Heart left ventricle (tissue), 16 donors: ENCODE data around the gene OR2A5. TPM values are rescaled to one million over a fixed set of nuclear protein-coding genes. Genes with fewer than 3 reads are reported as not detected.

Experiments
- ATAC-seq, 4 donors: fragments of 200-7000 bp; cut with Tn5 transposase; one replicate each; pipeline ENCODE4 v1.9.1; 2020 to 2022; ENCODE audit warnings: moderate library complexity in 4 of 4, mild to moderate bottlenecking in 3 of 4, moderate number of reproducible peaks in 1 of 4
- DNase-seq, 5 donors: peaks; one replicate each; pipeline ENCODE4 v3.0.0-alpha.2; 2020
- H3K27ac ChIP-seq, 12 donors: fragments of 200-600 bp; sonication (generic) in 4 of 12; one replicate each; pipeline versions ENCODE4 v1.5.0 to v1.8.0; 2016 to 2022; ENCODE audit warnings: mild to moderate bottlenecking in 2 of 12
- H3K27me3 ChIP-seq, 9 donors: fragments of 200-600 bp; sonication (generic) in 2 of 9; one replicate each; pipeline versions ENCODE4 v1.5.1 to v1.8.0; 2016 to 2022; ENCODE audit warnings: mild to moderate bottlenecking in 3 of 9
- H3K36me3 ChIP-seq, 9 donors: fragments of 200-600 bp; sonication (generic) in 2 of 9; one replicate each; pipeline versions ENCODE4 v1.5.0 to v1.8.0; 2018 to 2022; ENCODE audit warnings: mild to moderate bottlenecking in 2 of 9
- H3K4me1 ChIP-seq, 12 donors: fragments of 200-600 bp; sonication (generic) in 4 of 12; one replicate each; pipeline versions ENCODE4 v1.5.0 to v1.8.0; 2016 to 2022; ENCODE audit warnings: mild to moderate bottlenecking in 3 of 12
- H3K4me3 ChIP-seq, 12 donors: fragments of 200-600 bp; sonication (generic) in 4 of 12; one replicate each; pipeline versions ENCODE4 v1.5.0 to v1.8.0; 2017 to 2022; ENCODE audit warnings: mild to moderate bottlenecking in 9 of 12, moderate library complexity in 4 of 12
- H3K9me3 ChIP-seq, 12 donors: fragments of 200-600 bp; sonication (generic) in 4 of 12; one replicate each; pipeline versions ENCODE4 v1.5.0 to v1.8.0; 2016 to 2022; ENCODE audit warnings: mild to moderate bottlenecking in 1 of 12
- CTCF ChIP-seq, 12 donors: fragments of 200-600 bp; sonication (generic) in 4 of 12; IDR thresholded peaks; one replicate each; pipeline versions ENCODE4 v1.5.0 to v1.8.0; 2018 to 2022; ENCODE audit warnings: antibody characterized with exemption in 12 of 12, mild to moderate bottlenecking in 5 of 12
- POLR2A ChIP-seq, 2 donors: fragments of 450-650 bp; IDR thresholded peaks; one replicate each; pipeline ENCODE4 v1.6.1; 2017; ENCODE audit warnings: antibody characterized with exemption in 2 of 2, mild to moderate bottlenecking in 2 of 2, moderate library complexity in 2 of 2
- WGBS, 4 donors: extraction: QIAGEN DNeasy Blood & Tissue Kit in 2 of 4; methylation state at CpG; one replicate each; pipeline versions ENCODE4 v1.1.5 to v1.1.7; 2013 to 2018; 5-methylcytosine and 5-hydroxymethylcytosine counted together
- intact Hi-C, 10 donors: fragments of 100-400 bp; cut with DNase I; formaldehyde crosslinking; loops; one replicate each; pipeline versions ENCODE4 v1.11.1 to v1.14.2; 2022
- polyA plus RNA-seq, 2 donors: library from polyadenylated mRNA; stranded (reverse); fragments of 200-250 nt; gene quantifications; one replicate each; pipeline ENCODE4 v1.2.3, GENCODE V29; 2013
- total RNA-seq, 9 donors: library from RNA; depleted of rRNA in 2 of 9; stranded (reverse); fragments of >200 nt in 2 of 9; fragmentation: NEBNext Ultra II Directional in 3 of 9; extraction: Animal tissue kit (Norgen Biotek cat#: 25700) in 3 of 9; gene quantifications; one replicate each; pipeline versions ENCODE4 v1.1.0 to v1.2.4, GENCODE V29; 2016 to 2023
- donor health status: ischemic (EF 13 %, LVEDD 7.1; RV severe dilation, severe dysfunction).
- donor health status: healthy with polysubstance abuse.
- donor health status: DM: no; HTN: yes; CAD: no.
- donor health status: DM: no; HTN: no; CAD: no.
- donor health status: ischemic (EF 25% LVEDD 6.9; RV normal size, moderate dysfunction).
- donor health status: ischemic (EF 25% LVEDD 5.7; RV mildly dilated, moderate dysfunction).
- donor health status: healthy.
- donor health status: DM: yes; HTN: yes; CAD: no.
- donor health status: ischemic (EF 35%, LVEDD 5.7; RV mildly dilated, moderate dysfunction).
- donor health status: nonischemic (EF 11% LVEDD 7.7; RV severe dilation, severe dysfunction).
- donor health status: DM: yes; HTN: yes; CAD: no.
- donor health status: PGD.
- donor health status: ischemic (EF 29% LVEDD 5.4; RV normal size, mild dysfunction).
- donor health status: nonischemic (EF 23%, LVEDD 6.1; RV moderate dilation, normal function).

OR2A5 gene
- total and polyA plus RNA-seq, 11 donors: not detected

- Histone ChIP-seq H3K9me3 (no peaks in the 10 kb centered on the region), H3K4me3 (no peak overlapping the region), H3K36me3 (no peaks in the 10 kb centered on the region), H3K27me3 (no peaks in the 10 kb centered on the region), H3K27ac (no peak overlapping the region), H3K4me1 (peaks cover 0 to 15% (median 0%) of the 10 kb centered on the region in 12 donors)
- DNase-seq: no peak
- ATAC-seq: no peak
- TF ChIP-seq POLR2A (IDR thresholded peaks at IDR 0.05) (no peak), CTCF (IDR thresholded peaks at IDR 0.05) (no peak)
- intact Hi-C loops: loop anchor here in 3 of 10 donors (10.0 kb wide), 1 partner anchor 117 kb away; the partner anchor contains the start of gene TCAF1 (in 3 of the 3)
Observed at GRCh38 chr7:144022169-144022568, 26.6 kb upstream of the OR2A5 start.

DNA sequence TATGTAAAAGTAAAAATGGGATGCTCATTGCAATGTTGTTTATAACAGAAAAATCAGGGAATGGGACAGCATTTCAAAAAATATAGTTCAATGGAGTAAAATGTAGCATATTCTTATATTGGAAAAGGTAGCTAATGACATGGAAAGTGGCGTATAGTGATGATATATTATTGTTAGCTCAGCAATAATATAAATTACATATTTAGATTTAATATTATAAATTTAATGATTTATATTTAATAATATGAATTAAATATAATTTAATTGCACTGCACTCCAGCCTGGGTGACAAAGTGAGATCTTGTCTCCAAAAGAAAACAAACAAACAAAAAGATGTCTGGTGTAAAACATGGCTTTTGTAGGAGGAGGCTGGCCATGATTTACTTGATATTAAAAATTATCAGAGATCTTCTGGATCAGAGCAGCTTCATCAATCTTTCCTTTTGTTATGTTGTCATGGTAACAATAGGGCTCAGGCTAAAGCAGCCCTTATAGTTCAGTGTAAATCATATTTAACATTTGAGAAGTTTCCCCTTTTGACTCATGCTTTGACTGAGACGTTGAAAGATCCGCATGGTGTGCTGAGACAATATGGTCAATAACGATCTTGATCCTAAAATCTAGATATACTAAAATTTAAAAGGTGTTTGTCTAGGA is 25.4 kb upstream of the OR2A5 start:
- TF ChIP-seq POLR2A (IDR thresholded peaks at IDR 0.05) (no peak), CTCF (IDR thresholded peaks at IDR 0.05) (no peak)
- no peaks in the 10 kb centered on the region for H3K9me3 ChIP-seq
- H3K4me1 ChIP-seq: peaks cover 0 to 15% (median 0%) of the 10 kb centered on the region in 12 donors
- WGBS, 4 donors: 88 to 92% (median 90%) methylated on average over 4 of the region's 4 CpGs
- H3K27me3 ChIP-seq: no peaks in the 10 kb centered on the region
- no peaks in the 10 kb centered on the region for H3K36me3 ChIP-seq
- ATAC-seq (no peak), DNase-seq (no peak)
- intact Hi-C loops: loop anchor here in 3 of 10 donors (10.0 kb wide), 1 partner anchor 118 kb away; the partner anchor contains the start of gene TCAF1 (in 3 of the 3)
- H3K4me3 ChIP-seq: no peak overlapping the region
- H3K27ac ChIP-seq: no peak overlapping the region

- H3K9me3 ChIP-seq: no peaks in the 10 kb centered on the region
- no peak overlapping the region for H3K27ac ChIP-seq
- intact Hi-C loops: loop anchor here in 3 of 10 donors (10.0 kb wide), 1 partner anchor 119 kb away; the partner anchor contains the start of gene TCAF1 (in 3 of the 3)
- TF ChIP-seq POLR2A (IDR thresholded peaks at IDR 0.05) (no peak), CTCF (IDR thresholded peaks at IDR 0.05) (no peak)
- peaks cover 0 to 12% (median 0%) of the 10 kb centered on the region in 12 donors for H3K4me1 ChIP-seq
- no peak overlapping the region for H3K4me3 ChIP-seq
- ATAC-seq (no peak), DNase-seq (no peak)
- no peaks in the 10 kb centered on the region for H3K27me3 ChIP-seq
- H3K36me3 ChIP-seq: no peaks in the 10 kb centered on the region
- WGBS, 4 donors: 75 to 85% (median 83%) methylated on average over 3 of the region's 3 CpGs
Observed at GRCh38 chr7:144024213-144024612, 24.5 kb upstream of the OR2A5 start.

GRCh38 chr7:144026203-144026883 is 22.4 kb upstream of the OR2A5 start:
- Histone ChIP-seq H3K36me3 (no peaks in the 10 kb centered on the region), H3K4me3 (no peak overlapping the region), H3K27ac (no peak overlapping the region), H3K27me3 (no peaks in the 10 kb centered on the region), H3K4me1 (no peaks in the 10 kb centered on the region), H3K9me3 (no peaks in the 10 kb centered on the region)
- intact Hi-C loops: loop anchor here in 5 of 10 donors (5.0 to 10.0 kb wide), 3 partner anchors 122 to 289 kb away; partner anchors contain the start of gene TCAF1 (in 4 of the 5)
- ATAC-seq (no peak), DNase-seq (no peak)
- TF ChIP-seq POLR2A (IDR thresholded peaks at IDR 0.05) (no peak), CTCF (IDR thresholded peaks at IDR 0.05) (no peak)
- 55 to 67% (median 60%) methylated on average over 4 of the region's 4 CpGs for WGBS, 4 donors
